Thymus (tissue), 11 donors: ENCODE data around the gene APOBR. TPM values are rescaled to one million over a fixed set of nuclear protein-coding genes. Genes with fewer than 3 reads are reported as not detected.
"Not testable (repeated sequence)": the region's sequence is repeated elsewhere in the genome, so short reads cannot be mapped to it uniquely, and the experiment has no call there.

ENCODE experiments used
- DNase-seq, 9 donors: peaks; one replicate each; pipeline ENCODE4 v3.0.0-alpha.2; 2013; ENCODE audit warnings: low spot score in 9 of 9, low read depth in 6 of 9, missing footprints in 1 of 9
- H3K27ac ChIP-seq, 2 donors: one replicate each; pipeline ENCODE4 v1.5.1; 2013; ENCODE audit warnings: control low read depth in 1 of 2, low read depth in 1 of 2, low read length in 1 of 2, mild to moderate bottlenecking in 1 of 2, moderate library complexity in 1 of 2
- H3K27me3 ChIP-seq, 2 donors: one replicate each; pipeline ENCODE4 v1.5.1; 2013; ENCODE audit warnings: low read length in 1 of 2; ENCODE audit not compliant: control insufficient read depth in 2 of 2, insufficient read depth in 1 of 2
- H3K36me3 ChIP-seq, 2 donors: one replicate each; pipeline ENCODE4 v1.5.1; 2013; ENCODE audit warnings: low read length in 1 of 2, mild to moderate bottlenecking in 1 of 2, moderate library complexity in 1 of 2; ENCODE audit not compliant: control insufficient read depth in 2 of 2, insufficient read depth in 2 of 2
- H3K4me1 ChIP-seq, 2 donors: one replicate each; pipeline ENCODE4 v1.5.1; 2013; ENCODE audit warnings: low read length in 2 of 2; ENCODE audit not compliant: control insufficient read depth in 2 of 2, insufficient read depth in 2 of 2
- H3K4me3 ChIP-seq, 2 donors: one replicate each; pipeline ENCODE4 v1.5.1; 2013; ENCODE audit warnings: low read length in 2 of 2, control low read depth in 1 of 2, mild to moderate bottlenecking in 1 of 2
- H3K9me3 ChIP-seq, 2 donors: one replicate each; pipeline ENCODE4 v1.5.1; 2013; ENCODE audit warnings: low read length in 1 of 2, mild to moderate bottlenecking in 1 of 2; ENCODE audit not compliant: control insufficient read depth in 2 of 2, insufficient read depth in 1 of 2
- WGBS: extraction: QIAGEN DNeasy Blood & Tissue Kit; methylation state at CpG from one replicate; pipeline ENCODE4 v1.1.7; 2013; 5-methylcytosine and 5-hydroxymethylcytosine counted together
- polyA plus RNA-seq: library from polyadenylated mRNA; stranded (reverse); fragments of 200-250 nt; gene quantifications from one replicate; pipeline ENCODE4 v1.2.3, GENCODE V29; 2013
- total RNA-seq: library from RNA; stranded (reverse); fragments of 120-200 nt; gene quantifications from one replicate; pipeline ENCODE4 v1.2.4, GENCODE V29; 2013
- donor health status: healthy.

Gene APOBR
- total and polyA plus RNA-seq, 2 donors = 1.3 to 10.6 TPM

DNA sequence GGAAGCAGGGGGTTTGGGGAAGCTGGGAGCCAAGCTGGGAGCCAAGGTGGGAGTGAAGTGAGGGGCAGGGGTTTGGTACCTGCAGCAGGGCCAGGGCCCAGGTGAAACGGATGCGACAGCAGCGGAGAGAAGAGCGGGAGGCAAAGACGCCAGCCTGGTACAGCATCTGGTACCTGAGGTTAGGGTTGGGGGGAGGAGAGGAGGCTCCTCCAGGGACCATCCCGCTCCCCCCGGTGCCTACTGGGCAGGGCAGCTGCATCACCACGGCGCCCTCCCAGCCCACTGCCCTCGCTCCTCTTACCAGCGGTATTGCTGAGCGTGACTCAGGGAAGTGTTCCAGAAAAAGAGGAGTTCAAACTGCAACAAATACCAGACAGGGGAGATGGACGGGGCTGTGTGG, 12.4 kb upstream of the APOBR start:
- 98% methylated on average over 13 of the region's 13 CpGs for WGBS
- Histone ChIP-seq H3K4me1 (no peaks in the 10 kb centered on the region), H3K36me3 (peaks cover 52 to 68% of the 10 kb centered on the region in 2 donors), H3K27ac (no peak overlapping the region), H3K27me3 (no peaks in the 10 kb centered on the region), H3K9me3 (no peaks in the 10 kb centered on the region), H3K4me3 (no peak overlapping the region)
- no peak for DNase-seq

DNA sequence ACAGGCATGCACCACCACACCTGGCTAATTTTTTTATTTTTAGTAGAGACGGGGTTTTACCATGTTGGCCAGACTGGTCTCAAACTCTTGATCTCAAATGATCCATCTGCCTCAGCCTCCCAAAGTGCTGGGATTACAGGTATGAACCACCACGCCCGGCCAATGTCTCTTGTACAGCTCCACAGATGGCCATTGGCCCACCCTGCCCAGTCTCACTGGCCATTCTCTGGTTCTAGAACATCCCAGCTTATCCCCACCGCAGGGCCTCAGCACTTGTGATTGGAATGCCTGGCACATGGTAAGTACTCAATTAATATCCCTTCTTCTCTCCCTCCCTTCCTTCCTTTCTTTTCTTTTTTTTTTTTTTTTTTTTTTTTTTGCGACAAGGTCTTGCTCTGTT, 11.1 kb upstream of the APOBR start:
- not testable (repeated sequence) for H3K9me3 ChIP-seq, H3K27me3 ChIP-seq, H3K4me1 ChIP-seq, H3K4me3 ChIP-seq, H3K27ac ChIP-seq, DNase-seq
- over 99% methylated on average over 5 of the region's 5 CpGs for WGBS
- H3K36me3 ChIP-seq = peaks cover 52 to 68% of the 10 kb centered on the region in 2 donors

- Histone ChIP-seq H3K27ac (no peak overlapping the region), H3K36me3 (peaks cover 41 to 62% of the 10 kb centered on the region in 2 donors), H3K4me1 (peaks cover 2% of the 10 kb centered on the region in 2 donors), H3K9me3 (no peaks in the 10 kb centered on the region), H3K27me3 (no peaks in the 10 kb centered on the region), H3K4me3 (no peak overlapping the region)
- no peak for DNase-seq
- 97% methylated on average over 5 of the region's 5 CpGs for WGBS
Measured at GRCh38 chr16:28486266-28486665, 8.2 kb upstream of the APOBR start.

GRCh38 chr16:28491230-28491969, 3.0 kb upstream of the APOBR start:
- peak overlapping the region; percentile 98 for H3K27ac ChIP-seq
- DNase-seq = peak in 1 of 9 donors; percentile 16
- H3K36me3 ChIP-seq = peaks cover 20 to 28% of the 10 kb centered on the region in 2 donors
- WGBS = 1% methylated on average over 42 of the region's 42 CpGs
- peaks cover 19 to 38% of the 10 kb centered on the region in 2 donors for H3K4me1 ChIP-seq
- H3K27me3 ChIP-seq = no peaks in the 10 kb centered on the region
- H3K4me3 ChIP-seq = peak overlapping the region; percentile 78 to 81
- H3K9me3 ChIP-seq = no peaks in the 10 kb centered on the region

- H3K27ac ChIP-seq = peak within 1 kb of the TSS; percentile 98
- H3K4me1 ChIP-seq = peaks cover 19 to 38% of the 10 kb centered on the region in 2 donors
- DNase-seq = peak; percentile 89 to 97 (median 94)
- H3K9me3 ChIP-seq = no peaks in the 10 kb centered on the region
- H3K27me3 ChIP-seq = no peaks in the 10 kb centered on the region
- peaks cover 18 to 23% of the 10 kb centered on the region in 2 donors for H3K36me3 ChIP-seq
- under 1% methylated on average over 21 of the region's 21 CpGs for WGBS
- peak within 1 kb of the TSS; percentile 78 to 81 for H3K4me3 ChIP-seq
Measured at GRCh38 chr16:28491970-28492474, 2.4 kb upstream of the APOBR start, which contains the start of gene CLN3. Gene CLN3, minus strand, starts transcription at chr16:28492074. Its CDS starts 315 bp downstream, at chr16:28491759.

DNA sequence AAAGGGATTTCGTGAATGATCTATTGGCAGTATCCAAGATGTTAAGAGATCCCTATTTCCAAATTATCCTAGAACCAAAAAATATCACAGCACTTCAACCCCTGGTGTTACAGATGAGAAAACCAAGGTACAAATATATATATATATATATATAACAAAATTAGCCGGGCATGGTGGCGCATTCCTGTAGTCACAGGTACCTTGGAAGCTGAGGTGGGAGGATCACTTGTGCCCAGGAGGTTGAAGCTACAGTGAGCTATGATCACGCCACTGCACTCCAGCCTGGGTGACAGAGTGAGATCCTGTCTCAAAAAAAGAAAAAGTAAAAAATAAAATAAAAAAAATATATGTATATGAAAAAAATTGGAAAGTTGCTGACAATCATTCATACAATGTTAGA, 1.9 kb upstream of the APOBR start:
- no peaks in the 10 kb centered on the region for H3K27me3 ChIP-seq
- no peak for DNase-seq
- H3K4me3 ChIP-seq = peak overlapping the region; percentile 78 to 81
- no peaks in the 10 kb centered on the region for H3K9me3 ChIP-seq
- 63% methylated on average over 4 of the region's 4 CpGs for WGBS
- H3K4me1 ChIP-seq = peaks cover 19 to 38% of the 10 kb centered on the region in 2 donors
- H3K27ac ChIP-seq = peak overlapping the region; percentile 98
- peaks cover 16 to 18% of the 10 kb centered on the region in 2 donors for H3K36me3 ChIP-seq

DNA sequence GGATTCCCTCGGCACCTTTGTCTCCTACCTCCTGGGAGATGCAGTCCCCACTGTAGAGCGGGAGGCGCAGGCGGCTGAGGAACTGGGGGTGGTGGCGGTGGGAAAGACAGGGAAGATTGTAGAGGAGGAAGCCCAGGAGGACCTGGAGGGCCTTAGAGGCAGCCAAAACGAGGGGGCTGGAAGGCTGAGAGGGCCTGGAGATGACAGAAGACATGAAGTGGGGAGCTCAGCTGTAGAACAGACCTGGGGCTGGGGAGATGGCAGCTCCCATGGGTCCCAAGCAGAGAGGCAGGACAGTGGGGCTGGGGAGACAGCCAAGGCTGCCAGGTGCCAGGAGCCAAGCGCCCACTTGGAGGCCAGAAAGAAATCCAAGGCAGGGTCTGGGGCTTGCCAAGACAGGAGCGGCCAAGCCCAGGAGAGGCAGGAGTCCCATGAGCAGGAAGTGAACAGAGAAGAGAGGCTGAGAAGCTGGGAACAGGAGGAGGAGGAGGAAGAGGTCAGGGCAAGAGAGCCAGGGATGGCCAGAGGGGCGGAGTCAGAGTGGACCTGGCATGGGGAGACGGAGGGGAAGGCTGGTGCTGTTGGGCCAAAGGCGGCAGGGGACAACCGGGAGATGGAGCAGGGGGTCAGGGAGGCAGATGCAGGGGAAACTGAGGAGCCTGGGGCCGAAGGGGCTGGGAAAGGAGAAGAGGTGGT, 803 bp downstream of the APOBR start:
- H3K9me3 ChIP-seq = no peaks in the 10 kb centered on the region
- H3K4me1 ChIP-seq = peaks cover 17 to 38% of the 10 kb centered on the region in 2 donors
- peak overlapping the region; percentile 97 to 98 for H3K27ac ChIP-seq
- H3K4me3 ChIP-seq = no peak overlapping the region
- no peak for DNase-seq
- WGBS = 95% methylated on average over 13 of the region's 13 CpGs
- no peaks in the 10 kb centered on the region for H3K36me3 ChIP-seq
- no peaks in the 10 kb centered on the region for H3K27me3 ChIP-seq

DNA sequence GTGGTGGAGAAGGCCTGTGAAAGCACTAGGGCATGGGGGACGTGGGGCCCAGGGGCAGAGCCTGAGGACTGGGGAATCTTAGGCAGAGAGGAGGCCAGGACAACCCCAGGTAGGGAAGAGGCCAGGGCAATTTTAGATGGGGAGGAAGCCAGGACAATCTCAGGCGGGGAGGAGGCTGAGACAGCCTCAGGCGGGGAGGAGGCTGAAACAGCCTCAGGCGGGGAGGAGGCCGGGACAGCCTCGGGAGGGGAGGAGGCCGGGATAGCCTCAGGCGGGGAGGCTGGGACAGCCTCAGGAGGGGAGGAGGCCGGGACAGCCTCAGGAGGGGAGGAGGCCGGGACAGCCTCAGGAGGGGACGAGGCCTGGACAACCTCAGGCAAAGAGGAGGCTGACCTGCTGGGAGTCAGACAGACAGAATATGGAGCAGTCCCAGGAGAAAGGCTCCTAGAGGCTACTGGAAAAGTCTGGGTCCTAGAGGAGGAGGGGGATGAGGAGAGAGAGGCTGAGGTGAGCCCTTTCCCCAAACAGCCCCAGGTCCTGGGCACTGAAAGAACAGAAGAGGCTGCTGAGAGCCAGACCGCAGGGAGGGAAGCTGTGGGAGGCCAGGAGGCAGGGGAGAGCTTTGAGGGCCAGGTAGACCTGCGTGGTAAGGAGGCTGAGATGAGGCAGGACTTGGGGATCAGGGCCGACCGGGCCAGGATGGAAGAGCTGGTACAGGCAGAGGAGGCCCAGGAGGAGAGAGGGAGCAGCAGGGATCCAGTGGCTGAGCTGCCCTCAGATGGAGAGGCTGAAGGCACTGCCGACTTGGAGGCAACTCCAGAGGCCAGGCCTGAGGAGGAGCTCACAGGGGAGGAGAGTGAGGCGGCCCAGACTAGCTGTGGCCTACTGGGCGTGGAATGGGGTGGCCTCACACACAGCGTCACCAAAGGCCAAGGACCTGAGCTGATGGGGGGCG, 1.6 kb downstream of the APOBR start:
- Histone ChIP-seq H3K9me3 (no peaks in the 10 kb centered on the region), H3K36me3 (no peaks in the 10 kb centered on the region), H3K4me3 (no peak overlapping the region), H3K27ac (peak overlapping the region in 1 of 2 donors; percentile 37), H3K4me1 (peaks cover 17 to 37% of the 10 kb centered on the region in 2 donors), H3K27me3 (no peaks in the 10 kb centered on the region)
- WGBS = 96% methylated on average over 20 of the region's 20 CpGs
- DNase-seq = no peak
